GM12878 (cell line): Measurements from ENCODE around the gene APOLD1. TPM values are rescaled to one million over a fixed set of nuclear protein-coding genes. Genes with fewer than 3 reads are reported as not detected.

Source experiments
- ATAC-seq: fragments of 200-7000 bp; cut with Tn5 transposase; 3 replicates; pipeline ENCODE4 v1.9.1; 2020; ENCODE audit warnings: mild to moderate bottlenecking, moderate library complexity
- BruUV-seq: library from RNA; stranded (reverse); fragments of 400-500 nt; replicated peaks from 2 replicates; lab custom pipeline; 2021; lab: Mats Ljungman, UMichigan
- CTCF ChIA-PET: fragments of 300-600 bp; sonication (Branson Sonifier 250); formaldehyde crosslinking; extraction: SDS; loops from one replicate; lab custom pipeline; 2021; ENCODE audit warnings: inconsistent platforms; lab: Yijun Ruan, JAX
- POLR2A ChIA-PET: fragments of 350-600 bp; formaldehyde crosslinking; extraction: SDS; loops from one replicate; lab custom pipeline; 2021; ENCODE audit warnings: inconsistent platforms; lab: Charles Lee
- RAD21 ChIA-PET: fragments of 300-600 bp; sonication (Branson Sonifier 250); formaldehyde crosslinking; loops from one replicate; lab custom pipeline; 2023; ENCODE audit warnings: antibody characterized with exemption; ENCODE audit not compliant: unreplicated experiment; lab: Charles Lee
- SMC1A ChIA-PET: fragments of 300-600 bp; sonication (Branson Sonifier 250); formaldehyde crosslinking; loops from one replicate; lab custom pipeline; 2023; ENCODE audit not compliant: unreplicated experiment, uncharacterized antibody; lab: Charles Lee
- DNase-seq: peaks from one replicate; pipeline ENCODE4 v3.0.0-alpha.2; 2011; ENCODE audit warnings: low read depth, low spot score
- FAIRE-seq: peaks from 3 replicates; lab custom pipeline; 2011; peaks lifted over from hg19 to GRCh38; lab: Jason Lieb, UNC
- H2AFZ ChIP-seq: 2 replicates; pipeline ENCODE4 v1.6.0; 2011; ENCODE audit warnings: low read depth, low read length, control low read depth; ENCODE audit not compliant: control insufficient read depth
- H3K27ac ChIP-seq: 2 replicates; pipeline ENCODE4 v1.5.1; 2011; ENCODE audit warnings: control low read depth; ENCODE audit not compliant: control insufficient read depth, insufficient read depth
- H3K27me3 ChIP-seq, 2 experiments: replicated peaks in 1 of 2; 2 replicates each; pipeline versions ENCODE4 v1.6.0 to v1.6.1; 2011; ENCODE audit warnings: low read length in 1 of 2; ENCODE audit not compliant: control insufficient read depth in 2 of 2, insufficient read depth in 2 of 2
- H3K36me3 ChIP-seq, 2 experiments: 2 replicates each; pipeline ENCODE4 v1.5.1; 2011; ENCODE audit warnings: low read length in 1 of 2; ENCODE audit not compliant: control insufficient read depth in 2 of 2, insufficient read depth in 2 of 2
- H3K4me1 ChIP-seq: 2 replicates; pipeline ENCODE4 v1.6.1; 2011; ENCODE audit warnings: mild to moderate bottlenecking, low read length, moderate library complexity, mixed read lengths; ENCODE audit not compliant: control insufficient read depth, insufficient read depth
- H3K4me2 ChIP-seq: 2 replicates; pipeline ENCODE4 v1.6.0; 2011; ENCODE audit warnings: control low read depth; ENCODE audit not compliant: control insufficient read depth, insufficient read depth
- H3K4me3 ChIP-seq: fragments of 200-600 bp; sonication (generic); 2 replicates; pipeline ENCODE4 v1.5.1; 2016
- H3K79me2 ChIP-seq: 2 replicates; pipeline ENCODE4 v1.6.0; 2011; ENCODE audit warnings: low read length; ENCODE audit not compliant: control insufficient read depth, insufficient read depth
- H3K9ac ChIP-seq: 2 replicates; pipeline ENCODE4 v1.8.0; 2011; ENCODE audit warnings: low read length, control low read depth, mixed read lengths; ENCODE audit not compliant: control insufficient read depth, insufficient read depth
- H3K9me3 ChIP-seq: replicated peaks from 3 replicates; pipeline ENCODE4 v1.5.1; 2011; ENCODE audit warnings: mild to moderate bottlenecking, low read length; ENCODE audit not compliant: control insufficient read depth, insufficient read depth
- H4K20me1 ChIP-seq: 2 replicates; pipeline ENCODE4 v1.6.0; 2011; ENCODE audit not compliant: control insufficient read depth, insufficient read depth
- BCL11A ChIP-seq: IDR thresholded peaks from 2 replicates; pipeline ENCODE4 v1.6.1; 2011; ENCODE audit warnings: low read depth, low read length
- CTCF ChIP-seq, 3 experiments: IDR thresholded peaks in 2 of 3; conservative IDR thresholded peaks in 1 of 3; 2 replicates each; pipeline ENCODE4 v1.5.1; 2011; ENCODE audit warnings: low read depth in 3 of 3, low read length in 3 of 3, mild to moderate bottlenecking in 3 of 3, control low read depth in 2 of 3, moderate library complexity in 2 of 3, inconsistent platforms in 1 of 3, mixed read lengths in 1 of 3; ENCODE audit not compliant: control insufficient read depth in 2 of 3, insufficient read depth in 1 of 3; ENCODE audit errors: extremely low read depth in 1 of 3
- MLLT1 ChIP-seq: fragments of 450-650 bp; IDR thresholded peaks from 2 replicates; pipeline ENCODE4 v1.6.1; 2016; ENCODE audit warnings: mild to moderate bottlenecking
- MXI1 ChIP-seq: fragments of 150-350 bp; IDR thresholded peaks from 2 replicates; pipeline ENCODE4 v1.6.1; 2011; ENCODE audit warnings: low read depth, mild to moderate bottlenecking, inconsistent platforms, low read length, improper control_type of control experiment
- NFIC ChIP-seq: IDR thresholded peaks from 2 replicates; pipeline ENCODE4 v1.6.1; 2012; ENCODE audit warnings: low read depth, mild to moderate bottlenecking, inconsistent platforms, low read length, moderate library complexity
- TARDBP ChIP-seq: IDR thresholded peaks from 2 replicates; pipeline ENCODE4 v1.6.1; 2016; ENCODE audit warnings: borderline replicate concordance
- WGBS: methylation state at CpG from one replicate; pipeline ENCODE4 v1.1.6; 2016; ENCODE audit warnings: low lambda C conversion rate; ENCODE audit not compliant: insufficient replicate concordance, insufficient coverage; ENCODE audit errors: missing lambda C conversion rate; 5-methylcytosine and 5-hydroxymethylcytosine counted together
- in situ Hi-C: fragments of 300-500 bp; cut with MboI; formaldehyde crosslinking; loops from 9 replicates; pipeline ENCODE4 v1.14.3; 2018; ENCODE audit warnings: mixed read lengths
- intact Hi-C: fragments of 100-400 bp; cut with micrococcal nuclease; formaldehyde crosslinking; loops from one replicate; pipeline ENCODE4 v1.14.2; 2022; ENCODE audit not compliant: unreplicated experiment
- polyA plus RNA-seq, 11 experiments: library from polyadenylated mRNA; depleted of rRNA in 4 of 11; unstranded in 6 of 11; stranded (reverse) in 5 of 11; fragments of >200 nt; fragmentation: Nextera tagmentation in 4 of 11; fragmentation: Illumina TruSeq in 1 of 11; extraction: Ambion mirVana in 4 of 11; extraction: Trizol in 1 of 11; gene quantifications; 1 replicate in 1 of 11; 2 replicates in 10 of 11; pipeline versions ENCODE4 v1.2.1 to v1.2.3, GENCODE V29; 2011 to 2016; ENCODE audit warnings: inconsistent platforms in 2 of 11, missing spikeins in 2 of 11, low read depth in 1 of 11
- total RNA-seq, 4 experiments: library from RNA; depleted of rRNA in 3 of 4; stranded (reverse); fragments of >200 nt in 3 of 4; fragmentation: Illumina TruSeq in 1 of 4; extraction: Trizol in 1 of 4; gene quantifications; 2 replicates each; pipeline versions ENCODE4 v1.2.1 to v1.2.3, GENCODE V29; 2013 to 2021

APOLD1 gene
- total and polyA plus RNA-seq, 10 of the 15 experiments (the other 5 are each of a cell fraction or from before 2014, with no cell fraction given) = 1.1 to 8.9 (median 4.2) TPM

GRCh38 chr12:12799163-12799920 is 13.9 kb downstream of the APOLD1 start (continued):
- TF ChIP-seq CTCF (IDR thresholded peaks at IDR 0.05 in 2 of 3, conservative IDR thresholded peaks at IDR 0.05 in 1 of 3; ENCODE audit: control insufficient read depth in 2 of 3, extremely low read depth in 1 of 3, insufficient read depth in 1 of 3, low read depth in 3 of 3, low read length in 3 of 3) (no peak), NFIC (no peak), MXI1 (no peak)

- no peak overlapping the region for H3K27ac ChIP-seq
- H3K36me3 ChIP-seq = no peaks in the 10 kb centered on the region
- 84% methylated on average over 9 of the region's 9 CpGs for WGBS
- H3K79me2 ChIP-seq = no peaks in the 10 kb centered on the region
- CTCF ChIA-PET = interaction anchor here (1.0 kb wide), 1 partner anchor 12 kb away, joined by 5 read pairs; no protein-coding TSS in a partner anchor
- no TSS peak for BruUV-seq
- no peak for TF ChIP-seq MLLT1
- no peak for TF ChIP-seq TARDBP
- TF ChIP-seq BCL11A = no peak
- H3K27me3 ChIP-seq = no peaks in the 10 kb centered on the region
- RAD21 ChIA-PET = interaction anchor here (1.1 kb wide), 1 partner anchor 13 kb away, joined by 3 read pairs; the partner anchor contains the start of gene DDX47
- peaks cover 20% of the 10 kb centered on the region for H3K4me1 ChIP-seq
- in situ Hi-C loops (loop anchor here (25.0 kb wide), 1 partner anchor 1987 kb away; no protein-coding TSS in a partner anchor), intact Hi-C loops (no loop called here)
- SMC1A ChIA-PET = no interaction called here
- no peak overlapping the region for H3K4me3 ChIP-seq
- H4K20me1 ChIP-seq = no peaks in the 10 kb centered on the region
- no peak overlapping the region for H3K4me2 ChIP-seq
- ATAC-seq = no peak
- no peaks in the 10 kb centered on the region for H3K9me3 ChIP-seq
- no peak overlapping the region for H3K9ac ChIP-seq
- FAIRE-seq = no peak
- POLR2A ChIA-PET = interaction anchor here (1.2 kb wide), 1 partner anchor 14 kb away, joined by 3 read pairs; no protein-coding TSS in a partner anchor
- no peak overlapping the region for H2AFZ ChIP-seq
- DNase-seq = no peak
Observed at GRCh38 chr12:12800406-12801180, 15.1 kb downstream of the APOLD1 start.
